ENCODE results near the gene SRGAP3.

Gene SRGAP3

GRCh38 chr3:8996216-8996615 is 253.2 kb downstream of the SRGAP3 start:
- no peak overlapping the region for H3K27ac ChIP-seq
- TF ChIP-seq, protein P1, sequence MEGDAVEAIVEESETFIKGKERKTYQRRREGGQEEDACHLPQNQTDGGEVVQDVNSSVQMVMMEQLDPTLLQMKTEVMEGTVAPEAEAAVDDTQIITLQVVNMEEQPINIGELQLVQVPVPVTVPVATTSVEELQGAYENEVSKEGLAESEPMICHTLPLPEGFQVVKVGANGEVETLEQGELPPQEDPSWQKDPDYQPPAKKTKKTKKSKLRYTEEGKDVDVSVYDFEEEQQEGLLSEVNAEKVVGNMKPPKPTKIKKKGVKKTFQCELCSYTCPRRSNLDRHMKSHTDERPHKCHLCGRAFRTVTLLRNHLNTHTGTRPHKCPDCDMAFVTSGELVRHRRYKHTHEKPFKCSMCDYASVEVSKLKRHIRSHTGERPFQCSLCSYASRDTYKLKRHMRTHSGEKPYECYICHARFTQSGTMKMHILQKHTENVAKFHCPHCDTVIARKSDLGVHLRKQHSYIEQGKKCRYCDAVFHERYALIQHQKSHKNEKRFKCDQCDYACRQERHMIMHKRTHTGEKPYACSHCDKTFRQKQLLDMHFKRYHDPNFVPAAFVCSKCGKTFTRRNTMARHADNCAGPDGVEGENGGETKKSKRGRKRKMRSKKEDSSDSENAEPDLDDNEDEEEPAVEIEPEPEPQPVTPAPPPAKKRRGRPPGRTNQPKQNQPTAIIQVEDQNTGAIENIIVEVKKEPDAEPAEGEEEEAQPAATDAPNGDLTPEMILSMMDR (IDR thresholded peaks at IDR 0.05): no peak
- TF ChIP-seq ZFX (IDR thresholded peaks at IDR 0.05; ENCODE audit: borderline replicate concordance): no peak

DNA sequence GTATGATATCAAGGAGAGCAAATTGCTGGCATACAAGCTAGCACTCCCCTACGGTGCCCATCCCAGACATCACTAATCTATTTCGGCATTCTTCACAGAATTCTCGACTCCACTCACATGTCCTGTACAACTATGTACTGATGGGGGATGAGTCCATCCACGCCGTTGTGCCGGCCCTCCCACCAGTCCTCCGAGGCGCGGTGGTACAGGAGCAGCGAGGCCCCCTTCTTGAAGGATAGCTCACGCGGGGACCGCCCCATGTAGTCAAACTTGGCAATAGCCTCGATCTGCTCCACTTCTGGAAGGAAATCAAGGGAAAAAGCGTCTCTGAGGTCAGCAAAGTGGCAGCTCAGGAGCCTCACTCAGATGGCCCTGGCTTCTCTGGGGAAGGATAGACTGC is 255.2 kb downstream of the SRGAP3 start:
- TF ChIP-seq ZFX (IDR thresholded peaks at IDR 0.05; ENCODE audit: borderline replicate concordance): no peak
- no peak overlapping the region for H3K27ac ChIP-seq

GRCh38 chr3:8993331-8993730 is 256.1 kb downstream of the SRGAP3 start:
- TF ChIP-seq, protein P1 (IDR thresholded peaks at IDR 0.05): no peak
- TF ChIP-seq ZFX (IDR thresholded peaks at IDR 0.05; ENCODE audit: borderline replicate concordance): no peak
- no peak overlapping the region for H3K27ac ChIP-seq

DNA sequence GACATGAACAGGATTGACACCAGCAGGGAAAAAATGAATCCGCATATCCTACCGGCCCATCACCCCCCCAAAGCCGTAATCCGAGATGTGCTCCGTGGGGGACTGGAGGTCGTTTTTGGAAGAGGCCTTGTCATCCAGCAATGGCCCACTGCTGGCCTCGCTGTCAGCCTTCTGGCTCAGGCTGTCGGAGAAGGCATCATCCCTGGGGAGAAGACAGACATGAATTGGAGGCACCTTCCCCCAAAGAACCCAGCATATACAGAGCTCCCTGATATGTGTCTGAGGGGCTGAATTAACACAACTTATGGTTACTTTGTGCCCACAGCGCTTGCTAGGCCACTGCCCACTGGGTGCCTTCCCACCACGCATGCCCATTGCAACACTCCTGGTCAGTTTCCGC is 256.6 kb downstream of the SRGAP3 start:
- H3K27ac ChIP-seq: no peak overlapping the region
- TF ChIP-seq, protein P1 (IDR thresholded peaks at IDR 0.05): no peak
- TF ChIP-seq ZFX (IDR thresholded peaks at IDR 0.05; ENCODE audit: borderline replicate concordance): no peak

- TF ChIP-seq, protein P1 (IDR thresholded peaks at IDR 0.05): no peak
- TF ChIP-seq ZFX (IDR thresholded peaks at IDR 0.05; ENCODE audit: borderline replicate concordance): no peak
Observed at GRCh38 chr3:8992199-8992598, 257.2 kb downstream of the SRGAP3 start.

GRCh38 chr3:8990266-8991215 is 258.9 kb downstream of the SRGAP3 start:
- no peak for TF ChIP-seq ZFX (IDR thresholded peaks at IDR 0.05; ENCODE audit: borderline replicate concordance)
- TF ChIP-seq, protein P1 (IDR thresholded peaks at IDR 0.05): no peak
- H3K27ac ChIP-seq: no peak overlapping the region

More at GRCh38 chr3:8992199-8992598, 257.2 kb downstream of the SRGAP3 start:
- no peak overlapping the region for H3K27ac ChIP-seq

GRCh38 chr3:8988791-8989558 is 260.5 kb downstream of the SRGAP3 start:
- no peak overlapping the region for H3K27ac ChIP-seq
- TF ChIP-seq ZFX (IDR thresholded peaks at IDR 0.05; ENCODE audit: borderline replicate concordance): no peak
- TF ChIP-seq, protein P1 (IDR thresholded peaks at IDR 0.05): no peak
